Neural cell (in vitro differentiated cells): ENCODE results near the gene PDE3A. TPM values are rescaled to one million over a fixed set of nuclear protein-coding genes. Genes with fewer than 3 reads are reported as not detected.

Source experiments
- H2AFZ ChIP-seq: fragments of 200-600, 300-800 bp; sonication (generic), shearing (Covaris generic); 2 replicates; pipeline ENCODE4 v1.6.0; 2014; ENCODE audit warnings: low read depth, mild to moderate bottlenecking, antibody characterized with exemption, low read length, moderate library complexity
- H3F3A ChIP-seq: fragments of 200-600 bp; shearing (Covaris generic); 2 replicates; pipeline ENCODE4 v1.6.1; 2016; ENCODE audit warnings: mild to moderate bottlenecking, moderate library complexity, mixed read lengths, antibody characterized with exemption, low read length; ENCODE audit not compliant: insufficient read depth, poor library complexity, severe bottlenecking
- H3K27ac ChIP-seq: fragments of 200-600, 300-800 bp; sonication (generic), shearing (Covaris generic); 2 replicates; pipeline ENCODE4 v1.5.1; 2014; ENCODE audit warnings: mild to moderate bottlenecking, low read length, moderate library complexity
- H3K27me3 ChIP-seq: fragments of 300-800, 200-600 bp; sonication (generic), shearing (Covaris generic); 2 replicates; pipeline ENCODE4 v1.6.0; 2014; ENCODE audit warnings: mild to moderate bottlenecking, low read depth, low read length, moderate library complexity; ENCODE audit not compliant: insufficient read depth
- H3K36me3 ChIP-seq: fragments of 300-800, 200-600 bp; sonication (generic), shearing (Covaris generic); 2 replicates; pipeline ENCODE4 v1.5.1; 2014; ENCODE audit warnings: mild to moderate bottlenecking, antibody characterized with exemption, low read length, moderate library complexity; ENCODE audit not compliant: insufficient read depth
- H3K4me2 ChIP-seq: fragments of 300-800, 200-600 bp; sonication (generic), shearing (Covaris generic); 2 replicates; pipeline ENCODE4 v1.6.0; 2014; ENCODE audit warnings: mild to moderate bottlenecking, low read length
- H3K4me3 ChIP-seq: fragments of 300-800, 200-600 bp; sonication (generic), shearing (Covaris generic); 2 replicates; pipeline ENCODE4 v1.5.1; 2014; ENCODE audit warnings: mild to moderate bottlenecking, low read length, moderate library complexity
- H3K79me2 ChIP-seq: fragments of 200-600 bp; shearing (Covaris generic); replicated peaks from 2 replicates; pipeline ENCODE4 v1.6.0; 2014; ENCODE audit warnings: mild to moderate bottlenecking, low read length, moderate library complexity; ENCODE audit not compliant: insufficient read depth
- H3K9ac ChIP-seq: fragments of 300-800, 200-600 bp; sonication (generic), shearing (Covaris generic); 2 replicates; pipeline ENCODE4 v1.6.1; 2016; ENCODE audit warnings: mild to moderate bottlenecking, low read length, mixed read lengths
- H3K9me2 ChIP-seq: fragments of 200-600 bp; shearing (Covaris generic); 2 replicates; pipeline ENCODE4 v1.6.1; 2016; ENCODE audit warnings: mild to moderate bottlenecking, low read length, mixed read lengths; ENCODE audit not compliant: insufficient read depth
- H3K9me3 ChIP-seq: fragments of 200-600, 300-800 bp; sonication (generic), shearing (Covaris generic); 2 replicates; pipeline ENCODE4 v1.6.1; 2016; ENCODE audit warnings: mild to moderate bottlenecking, mixed run types, low read length, moderate library complexity, mixed read lengths
- H4K20me1 ChIP-seq: fragments of 200-600 bp; shearing (Covaris generic); 2 replicates; pipeline ENCODE4 v1.6.1; 2016; ENCODE audit warnings: mild to moderate bottlenecking, mixed run types; ENCODE audit not compliant: insufficient read depth
- CTCF ChIP-seq: fragments of 450-650 bp; IDR thresholded peaks from 2 replicates; pipeline ENCODE4 v1.5.1; 2014; ENCODE audit warnings: antibody characterized with exemption, mild to moderate bottlenecking, moderate library complexity; ENCODE audit not compliant: poor library complexity, severe bottlenecking
- EP300 ChIP-seq: fragments of 450-650 bp; conservative IDR thresholded peaks from 2 replicates; pipeline ENCODE4 v1.6.1; 2014; ENCODE audit warnings: antibody characterized with exemption, mild to moderate bottlenecking, moderate library complexity; ENCODE audit not compliant: poor library complexity, severe bottlenecking
- EZH2 ChIP-seq: fragments of 200-600, 300-800 bp; shearing (Covaris generic), sonication (generic); IDR thresholded peaks from 2 replicates; pipeline ENCODE4 v1.6.1; 2014; ENCODE audit warnings: antibody characterized with exemption, low read length, borderline replicate concordance, mild to moderate bottlenecking; ENCODE audit not compliant: insufficient read depth, poor library complexity, severe bottlenecking
- MXI1 ChIP-seq: fragments of 450-650 bp; conservative IDR thresholded peaks from 2 replicates; pipeline ENCODE4 v1.6.1; 2014; ENCODE audit warnings: antibody characterized with exemption, mild to moderate bottlenecking; ENCODE audit not compliant: poor library complexity, severe bottlenecking
- POLR2AphosphoS5 ChIP-seq: IDR thresholded peaks from 2 replicates; pipeline ENCODE4 v1.6.1; 2012
- RAD21 ChIP-seq: fragments of 450-650 bp; conservative IDR thresholded peaks from 2 replicates; pipeline ENCODE4 v1.6.1; 2014; ENCODE audit warnings: antibody characterized with exemption, mild to moderate bottlenecking, moderate library complexity
- REST ChIP-seq: IDR thresholded peaks from 2 replicates; pipeline ENCODE4 v1.6.1; 2012; ENCODE audit warnings: borderline replicate concordance
- SMC3 ChIP-seq: fragments of 450-650 bp; conservative IDR thresholded peaks from 2 replicates; pipeline ENCODE4 v1.6.1; 2014; ENCODE audit warnings: antibody characterized with exemption, mild to moderate bottlenecking, moderate library complexity; ENCODE audit not compliant: poor library complexity
- TAF1 ChIP-seq: IDR thresholded peaks from 2 replicates; pipeline ENCODE4 v1.6.1; 2012; ENCODE audit warnings: low read depth
- polyA plus RNA-seq: library from polyadenylated mRNA; depleted of rRNA; stranded (reverse); fragments of >200 nt; gene quantifications from 2 replicates; pipeline ENCODE4 v1.2.3, GENCODE V29; 2014

PDE3A gene
- polyA plus RNA-seq, 1 donor from 2014 or later = 0.94 TPM

- Histone ChIP-seq H3K27me3 (no peaks in the 10 kb centered on the region), H3K79me2 (no peaks in the 10 kb centered on the region), H3K9me3 (no peaks in the 10 kb centered on the region), H3K9me2 (no peaks in the 10 kb centered on the region), H3F3A (no peaks in the 10 kb centered on the region), H3K4me3 (no peak overlapping the region), H4K20me1 (no peaks in the 10 kb centered on the region), H3K4me2 (no peak overlapping the region), H2AFZ (no peak overlapping the region), H3K36me3 (no peaks in the 10 kb centered on the region), H3K27ac (no peak overlapping the region), H3K9ac (no peak overlapping the region)
- TF ChIP-seq CTCF = no peak
- no peak for TF ChIP-seq MXI1
- no peak for TF ChIP-seq EZH2
- TF ChIP-seq REST = no peak
- TF ChIP-seq RAD21 = no peak
- no peak for TF ChIP-seq SMC3
- TF ChIP-seq POLR2AphosphoS5 = no peak
- no peak for TF ChIP-seq TAF1
- no peak for TF ChIP-seq EP300
Observed at GRCh38 chr12:20507711-20508110, 139.4 kb downstream of the PDE3A start.

GRCh38 chr12:20508359-20508758, 140.0 kb downstream of the PDE3A start:
- no peaks in the 10 kb centered on the region for H4K20me1 ChIP-seq
- no peaks in the 10 kb centered on the region for H3K9me3 ChIP-seq
- no peaks in the 10 kb centered on the region for H3K36me3 ChIP-seq
- H3K4me3 ChIP-seq = no peak overlapping the region
- H3K27ac ChIP-seq = no peak overlapping the region
- H2AFZ ChIP-seq = no peak overlapping the region
- H3K9ac ChIP-seq = no peak overlapping the region
- H3F3A ChIP-seq = no peaks in the 10 kb centered on the region
- H3K27me3 ChIP-seq = no peaks in the 10 kb centered on the region
- H3K4me2 ChIP-seq = no peak overlapping the region
- TF ChIP-seq REST (no peak), EP300 (no peak), POLR2AphosphoS5 (no peak), TAF1 (no peak), RAD21 (no peak), CTCF (no peak), MXI1 (no peak), EZH2 (no peak), SMC3 (no peak)
- H3K9me2 ChIP-seq = no peaks in the 10 kb centered on the region
- H3K79me2 ChIP-seq = no peaks in the 10 kb centered on the region
